Neural cell (in vitro differentiated cells): ENCODE data around the gene ACVR1C.

ENCODE experiments used
- EP300 ChIP-seq: fragments of 450-650 bp; conservative IDR thresholded peaks from 2 replicates; pipeline ENCODE4 v1.6.1; 2014; ENCODE audit warnings: antibody characterized with exemption, mild to moderate bottlenecking, moderate library complexity; ENCODE audit not compliant: poor library complexity, severe bottlenecking
- POLR2AphosphoS5 ChIP-seq: IDR thresholded peaks from 2 replicates; pipeline ENCODE4 v1.6.1; 2012
- TF ChIP-seq, protein P1 (sequence below): fragments of 450-650 bp; IDR thresholded peaks from 2 replicates; pipeline ENCODE4 v1.5.1; 2014; ENCODE audit warnings: antibody characterized with exemption, mild to moderate bottlenecking, moderate library complexity; ENCODE audit not compliant: poor library complexity, severe bottlenecking
- TF ChIP-seq, protein P2 (sequence below): IDR thresholded peaks from 2 replicates; pipeline ENCODE4 v1.6.1; 2012; ENCODE audit warnings: borderline replicate concordance

DNA sequence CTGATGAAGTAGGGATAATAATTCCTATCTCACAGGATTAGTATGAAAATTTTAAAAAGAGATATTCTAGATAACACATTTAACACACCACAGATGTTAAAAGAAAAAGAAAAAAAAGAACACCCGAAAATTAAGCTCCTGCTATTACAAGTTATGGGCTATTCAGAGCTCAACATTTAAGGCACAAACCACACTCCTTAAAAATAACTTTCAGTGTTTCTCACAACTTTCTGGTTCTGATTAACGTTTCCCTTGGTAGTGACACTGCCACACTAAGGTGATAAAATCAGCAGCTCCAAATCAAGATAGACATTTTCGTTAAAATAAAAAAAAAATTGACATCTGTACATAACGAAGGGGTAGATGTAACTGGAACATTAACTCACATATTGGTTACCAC, 26.9 kb downstream of the ACVR1C start:
- TF ChIP-seq, protein P1, sequence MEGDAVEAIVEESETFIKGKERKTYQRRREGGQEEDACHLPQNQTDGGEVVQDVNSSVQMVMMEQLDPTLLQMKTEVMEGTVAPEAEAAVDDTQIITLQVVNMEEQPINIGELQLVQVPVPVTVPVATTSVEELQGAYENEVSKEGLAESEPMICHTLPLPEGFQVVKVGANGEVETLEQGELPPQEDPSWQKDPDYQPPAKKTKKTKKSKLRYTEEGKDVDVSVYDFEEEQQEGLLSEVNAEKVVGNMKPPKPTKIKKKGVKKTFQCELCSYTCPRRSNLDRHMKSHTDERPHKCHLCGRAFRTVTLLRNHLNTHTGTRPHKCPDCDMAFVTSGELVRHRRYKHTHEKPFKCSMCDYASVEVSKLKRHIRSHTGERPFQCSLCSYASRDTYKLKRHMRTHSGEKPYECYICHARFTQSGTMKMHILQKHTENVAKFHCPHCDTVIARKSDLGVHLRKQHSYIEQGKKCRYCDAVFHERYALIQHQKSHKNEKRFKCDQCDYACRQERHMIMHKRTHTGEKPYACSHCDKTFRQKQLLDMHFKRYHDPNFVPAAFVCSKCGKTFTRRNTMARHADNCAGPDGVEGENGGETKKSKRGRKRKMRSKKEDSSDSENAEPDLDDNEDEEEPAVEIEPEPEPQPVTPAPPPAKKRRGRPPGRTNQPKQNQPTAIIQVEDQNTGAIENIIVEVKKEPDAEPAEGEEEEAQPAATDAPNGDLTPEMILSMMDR = no peak
- TF ChIP-seq, protein P2, sequence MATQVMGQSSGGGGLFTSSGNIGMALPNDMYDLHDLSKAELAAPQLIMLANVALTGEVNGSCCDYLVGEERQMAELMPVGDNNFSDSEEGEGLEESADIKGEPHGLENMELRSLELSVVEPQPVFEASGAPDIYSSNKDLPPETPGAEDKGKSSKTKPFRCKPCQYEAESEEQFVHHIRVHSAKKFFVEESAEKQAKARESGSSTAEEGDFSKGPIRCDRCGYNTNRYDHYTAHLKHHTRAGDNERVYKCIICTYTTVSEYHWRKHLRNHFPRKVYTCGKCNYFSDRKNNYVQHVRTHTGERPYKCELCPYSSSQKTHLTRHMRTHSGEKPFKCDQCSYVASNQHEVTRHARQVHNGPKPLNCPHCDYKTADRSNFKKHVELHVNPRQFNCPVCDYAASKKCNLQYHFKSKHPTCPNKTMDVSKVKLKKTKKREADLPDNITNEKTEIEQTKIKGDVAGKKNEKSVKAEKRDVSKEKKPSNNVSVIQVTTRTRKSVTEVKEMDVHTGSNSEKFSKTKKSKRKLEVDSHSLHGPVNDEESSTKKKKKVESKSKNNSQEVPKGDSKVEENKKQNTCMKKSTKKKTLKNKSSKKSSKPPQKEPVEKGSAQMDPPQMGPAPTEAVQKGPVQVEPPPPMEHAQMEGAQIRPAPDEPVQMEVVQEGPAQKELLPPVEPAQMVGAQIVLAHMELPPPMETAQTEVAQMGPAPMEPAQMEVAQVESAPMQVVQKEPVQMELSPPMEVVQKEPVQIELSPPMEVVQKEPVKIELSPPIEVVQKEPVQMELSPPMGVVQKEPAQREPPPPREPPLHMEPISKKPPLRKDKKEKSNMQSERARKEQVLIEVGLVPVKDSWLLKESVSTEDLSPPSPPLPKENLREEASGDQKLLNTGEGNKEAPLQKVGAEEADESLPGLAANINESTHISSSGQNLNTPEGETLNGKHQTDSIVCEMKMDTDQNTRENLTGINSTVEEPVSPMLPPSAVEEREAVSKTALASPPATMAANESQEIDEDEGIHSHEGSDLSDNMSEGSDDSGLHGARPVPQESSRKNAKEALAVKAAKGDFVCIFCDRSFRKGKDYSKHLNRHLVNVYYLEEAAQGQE = no peak
- TF ChIP-seq EP300 (no peak), POLR2AphosphoS5 (no peak)
